Lung (tissue), 12 donors: ENCODE measurements around the gene KRT26. TPM values are rescaled to one million over a fixed set of nuclear protein-coding genes. Genes with fewer than 3 reads are reported as not detected.

Source experiments
- ATAC-seq: fragments of 200-7000 bp; cut with Tn5 transposase; one replicate; pipeline ENCODE4 v1.9.1; 2020; ENCODE audit warnings: moderate number of reproducible peaks; ENCODE audit not compliant: insufficient read depth, low FRiP score
- DNase-seq, 3 donors: peaks; one replicate each; pipeline ENCODE4 v3.0.0-alpha.2; 2013 to 2017
- H3K27ac ChIP-seq, 2 donors: one replicate each; pipeline ENCODE4 v1.5.1; 2013; ENCODE audit warnings: mild to moderate bottlenecking in 2 of 2, moderate library complexity in 2 of 2, control low read depth in 1 of 2, inconsistent platforms in 1 of 2, low read depth in 1 of 2, low read length in 1 of 2
- H3K27me3 ChIP-seq, 3 donors: one replicate each; pipeline ENCODE4 v1.5.1; 2013; ENCODE audit warnings: low read length in 2 of 3; ENCODE audit not compliant: control insufficient read depth in 3 of 3, insufficient read depth in 3 of 3
- H3K36me3 ChIP-seq, 4 donors: one replicate each; pipeline ENCODE4 v1.5.1; 2013; ENCODE audit warnings: low read length in 4 of 4, mild to moderate bottlenecking in 1 of 4, moderate library complexity in 1 of 4; ENCODE audit not compliant: control insufficient read depth in 4 of 4, insufficient read depth in 4 of 4
- H3K4me1 ChIP-seq, 5 donors: one replicate each; pipeline ENCODE4 v1.5.1; 2013; ENCODE audit warnings: low read length in 5 of 5, mild to moderate bottlenecking in 2 of 5, moderate library complexity in 1 of 5; ENCODE audit not compliant: control insufficient read depth in 5 of 5, insufficient read depth in 5 of 5
- H3K4me3 ChIP-seq: one replicate; pipeline ENCODE4 v1.5.1; 2013; ENCODE audit warnings: mild to moderate bottlenecking, control low read depth, moderate library complexity
- H3K9ac ChIP-seq, 2 donors: one replicate each; pipeline ENCODE4 v1.5.1; 2013; ENCODE audit warnings: low read length in 2 of 2, control low read depth in 1 of 2; ENCODE audit not compliant: insufficient read depth in 1 of 2
- H3K9me3 ChIP-seq, 4 donors: one replicate each; pipeline ENCODE4 v1.5.1; 2013; ENCODE audit warnings: low read length in 3 of 4, mild to moderate bottlenecking in 1 of 4, moderate library complexity in 1 of 4; ENCODE audit not compliant: control insufficient read depth in 4 of 4, insufficient read depth in 3 of 4
- CTCF ChIP-seq: IDR thresholded peaks from 2 replicates; pipeline ENCODE4 v1.5.1; 2012; ENCODE audit warnings: mild to moderate bottlenecking; ENCODE audit errors: control extremely low read depth, extremely low read depth
- WGBS, 2 donors: extraction: QIAGEN DNeasy Blood & Tissue Kit; methylation state at CpG; one replicate each; pipeline ENCODE4 v1.1.7; 2013; 5-methylcytosine and 5-hydroxymethylcytosine counted together
- polyA plus RNA-seq, 2 donors: library from polyadenylated mRNA; stranded (reverse); fragments of 200-250 nt; gene quantifications; one replicate each; pipeline ENCODE4 v1.2.1, GENCODE V29; 2013
- total RNA-seq, 2 donors: library from RNA; depleted of rRNA in 1 of 2; stranded (reverse); fragments of >200 nt in 1 of 2; gene quantifications; one replicate each; pipeline ENCODE4 v1.2.1, GENCODE V29; 2014 to 2021
- donor health status: control.
- donor health status: control.
- donor health status: Bipolar disorder and iron deficiency.
- donor health status: healthy.
- donor health status: DM: yes; HTN: yes; CAD: no.

Gene KRT26
- total and polyA plus RNA-seq, 4 donors: not detected

- WGBS, 2 donors: 82 to 90% methylated on average over 2 of the region's 2 CpGs
- Histone ChIP-seq H3K9ac (no peak overlapping the region), H3K9me3 (peaks cover 0 to under 1% (median 0%) of the 10 kb centered on the region in 4 donors), H3K4me1 (no peaks in the 10 kb centered on the region), H3K27me3 (peaks cover 0 to 37% (median 31%) of the 10 kb centered on the region in 3 donors), H3K36me3 (no peaks in the 10 kb centered on the region), H3K27ac (no peak overlapping the region), H3K4me3 (no peak overlapping the region)
- DNase-seq (no peak), ATAC-seq (no peak)
- TF ChIP-seq CTCF: no peak
Observed at GRCh38 chr17:40801157-40801556, 29.2 kb upstream of the KRT26 start.

- H3K9me3 ChIP-seq: no peaks in the 10 kb centered on the region
- WGBS, 2 donors: 50 to 70% methylated on average over 1 of the region's 1 CpG
- H3K36me3 ChIP-seq: no peaks in the 10 kb centered on the region
- DNase-seq (no peak), ATAC-seq (no peak)
- H3K27me3 ChIP-seq: peaks cover 0 to 34% (median 26%) of the 10 kb centered on the region in 3 donors
- no peak overlapping the region for H3K27ac ChIP-seq
- H3K9ac ChIP-seq: no peak overlapping the region
- H3K4me3 ChIP-seq: no peak overlapping the region
- no peaks in the 10 kb centered on the region for H3K4me1 ChIP-seq
- TF ChIP-seq CTCF: no peak
Observed at GRCh38 chr17:40800381-40800780, 28.4 kb upstream of the KRT26 start.

- Histone ChIP-seq H3K27me3 (peaks cover 0 to 32% (median 25%) of the 10 kb centered on the region in 3 donors), H3K27ac (no peak within 1 kb of the TSS), H3K9me3 (no peaks in the 10 kb centered on the region), H3K36me3 (no peaks in the 10 kb centered on the region), H3K4me1 (no peaks in the 10 kb centered on the region), H3K4me3 (no peak within 1 kb of the TSS), H3K9ac (no peak within 1 kb of the TSS)
- WGBS, 2 donors: 77 to 91% methylated on average over 3 of the region's 3 CpGs
- no peak for DNase-seq
- no peak for TF ChIP-seq CTCF
- no peak for ATAC-seq
Observed at GRCh38 chr17:40799859-40800258, 27.9 kb upstream of the KRT26 start, which contains the start of gene KRT28. Gene KRT28, minus strand, starts transcription at chr17:40799959. Its CDS starts 66 bp downstream, at chr17:40799893.

GRCh38 chr17:40796846-40797245 lies 24.8 kb upstream of the KRT26 start:
- no peaks in the 10 kb centered on the region for H3K9me3 ChIP-seq
- H3K27ac ChIP-seq: no peak overlapping the region
- ATAC-seq (no peak), DNase-seq (no peak)
- no peak for TF ChIP-seq CTCF
- H3K36me3 ChIP-seq: no peaks in the 10 kb centered on the region
- no peak overlapping the region for H3K9ac ChIP-seq
- H3K4me3 ChIP-seq: no peak overlapping the region
- H3K4me1 ChIP-seq: peaks cover 0 to 4% (median 0%) of the 10 kb centered on the region in 5 donors
- peaks cover 0 to 24% (median 18%) of the 10 kb centered on the region in 3 donors for H3K27me3 ChIP-seq
- 79 to 80% methylated on average over 27 of the region's 27 CpGs for WGBS, 2 donors
